Posterior vena cava (tissue), 2 donors: ENCODE measurements around the gene IL23A. TPM values are rescaled to one million over a fixed set of nuclear protein-coding genes. Genes with fewer than 3 reads are reported as not detected.
"Not testable (repeated sequence)": the region's sequence is repeated elsewhere in the genome, so short reads cannot be mapped to it uniquely, and the experiment has no call there.

Experiments
- DNase-seq: peaks from one replicate; pipeline ENCODE4 v3.0.0-alpha.2; 2020; ENCODE audit warnings: low spot score
- intact Hi-C, 2 donors: fragments of 100-400 bp; cut with DNase I; formaldehyde crosslinking; loops; one replicate each; pipeline versions ENCODE4 v1.14.1 to v1.14.2; 2022 to 2023
- total RNA-seq, 2 donors: library from RNA; stranded (reverse); fragmentation: NEBNext Ultra II Directional; extraction: Animal tissue kit (Norgen Biotek cat#: 25700); gene quantifications; one replicate each; pipeline ENCODE4 v1.2.1, GENCODE V29; 2021
- donor health status: DM: yes; HTN: yes; CAD: no.
- donor health status: DM: yes; HTN: yes; CAD: no.

IL23A gene
- total RNA-seq, 2 donors from 2014 or later, result not detected

DNA sequence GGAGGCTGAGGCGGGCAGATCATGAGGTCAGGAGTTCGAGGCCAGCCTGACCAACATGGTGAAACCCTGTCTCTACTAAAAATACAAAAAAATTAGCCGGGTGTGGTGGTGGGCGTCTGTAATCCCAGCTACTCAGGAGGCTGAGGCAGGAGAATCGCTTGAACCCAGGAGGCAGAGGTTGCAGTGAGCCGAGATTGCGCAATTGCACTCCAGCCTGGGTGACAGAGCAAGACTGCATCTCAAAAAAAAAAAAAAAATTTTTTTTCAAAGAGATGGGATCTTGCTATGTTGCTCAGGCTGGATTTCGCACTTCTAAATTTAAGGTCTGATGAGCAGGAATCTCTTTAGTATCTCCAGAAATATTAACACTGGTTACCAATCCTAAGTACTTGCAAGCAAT, 17.1 kb upstream of the IL23A start:
- intact Hi-C loops, DNase-seq: not testable (repeated sequence)

DNA sequence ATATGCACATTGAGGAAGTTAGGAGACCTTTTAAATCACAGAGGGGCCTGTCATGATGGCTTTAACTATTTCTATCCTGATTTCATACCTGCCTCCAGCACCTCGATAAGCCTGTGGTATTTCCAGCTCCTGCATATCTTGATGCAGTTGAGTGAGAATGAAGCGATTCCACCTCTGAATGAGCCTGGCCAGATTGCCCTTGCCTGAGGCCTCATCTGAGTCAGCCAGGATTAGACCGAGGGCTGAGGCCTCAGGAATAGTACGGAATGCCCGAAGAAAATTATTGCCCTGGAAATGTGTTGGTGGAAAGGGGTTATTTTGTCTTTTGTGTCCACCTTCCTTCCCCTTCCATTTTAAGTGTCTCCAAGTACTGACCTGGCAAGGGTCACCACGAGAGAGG, 14.5 kb upstream of the IL23A start:
- intact Hi-C loops, result no loop called here
- no peak for DNase-seq

DNA sequence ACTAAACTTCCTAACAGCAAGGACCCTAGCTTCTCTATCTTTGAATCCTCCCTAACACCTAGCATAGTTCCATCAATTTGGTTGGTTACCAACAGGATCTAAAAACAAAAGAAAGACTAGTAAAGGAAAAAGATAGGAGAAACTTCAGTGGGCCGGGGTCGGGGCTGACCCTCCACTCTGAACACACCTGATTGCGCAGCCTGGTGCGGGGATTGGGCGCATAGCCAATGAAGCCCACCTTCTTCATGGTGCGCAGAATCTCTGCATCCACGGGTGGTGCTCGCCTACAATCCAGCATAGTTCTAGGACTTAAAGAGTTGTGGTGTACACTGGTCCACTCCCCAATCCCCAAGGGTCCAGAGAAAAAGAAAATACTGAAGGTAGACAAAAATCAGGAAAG, 12.6 kb upstream of the IL23A start:
- intact Hi-C loops, result no loop called here

DNA sequence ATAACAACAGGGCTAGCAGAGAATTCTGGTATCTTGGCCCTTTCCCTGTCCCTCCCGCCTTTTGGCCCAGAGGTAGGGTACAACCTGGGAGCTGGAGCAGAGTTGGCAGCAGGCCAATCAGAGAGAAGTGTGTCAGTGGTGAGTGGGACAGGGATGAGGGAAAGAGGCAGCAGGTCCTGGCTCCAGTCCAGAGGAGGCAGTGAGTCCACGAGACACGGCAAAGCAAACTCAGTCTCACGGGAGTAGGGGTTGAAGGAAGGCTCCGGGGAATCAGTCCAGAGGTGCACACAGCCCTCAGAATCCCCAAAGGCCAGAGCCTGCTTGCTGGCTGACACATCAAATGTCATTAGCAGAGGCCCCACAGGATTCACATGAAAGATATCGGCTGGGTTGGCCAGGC, 12.2 kb upstream of the IL23A start:
- no peak for DNase-seq
- intact Hi-C loops, result no loop called here

More for the DNA sequence above, 12.6 kb upstream of the IL23A start:
- no peak for DNase-seq

DNA sequence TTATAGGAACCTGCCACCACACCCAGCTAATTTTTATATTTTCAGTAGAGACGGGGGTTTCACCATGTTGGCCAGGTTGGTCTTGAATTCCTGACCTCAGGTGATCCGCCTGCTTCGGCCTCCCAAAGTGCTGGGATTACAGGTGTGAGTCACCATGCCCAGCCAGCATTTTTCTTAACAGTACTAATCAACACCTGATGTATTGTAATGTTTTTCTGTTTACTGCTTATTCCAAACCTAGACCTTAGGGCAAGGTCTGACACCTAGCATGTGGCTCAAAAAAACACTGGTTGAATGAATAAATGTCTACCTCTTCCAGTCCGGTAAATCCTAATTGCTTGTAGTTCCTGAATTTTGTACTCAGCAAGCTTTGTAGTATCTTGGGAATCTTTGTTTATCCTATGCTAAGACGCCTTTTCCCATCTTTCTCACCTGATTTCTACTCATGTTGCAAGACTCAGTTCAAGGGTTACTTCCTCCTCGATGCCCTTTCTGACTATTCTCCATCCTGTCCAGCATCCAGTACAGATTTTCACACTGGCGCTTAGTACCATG, 7.7 kb upstream of the IL23A start:
- intact Hi-C loops, result no loop called here
- DNase-seq, result no peak

DNA sequence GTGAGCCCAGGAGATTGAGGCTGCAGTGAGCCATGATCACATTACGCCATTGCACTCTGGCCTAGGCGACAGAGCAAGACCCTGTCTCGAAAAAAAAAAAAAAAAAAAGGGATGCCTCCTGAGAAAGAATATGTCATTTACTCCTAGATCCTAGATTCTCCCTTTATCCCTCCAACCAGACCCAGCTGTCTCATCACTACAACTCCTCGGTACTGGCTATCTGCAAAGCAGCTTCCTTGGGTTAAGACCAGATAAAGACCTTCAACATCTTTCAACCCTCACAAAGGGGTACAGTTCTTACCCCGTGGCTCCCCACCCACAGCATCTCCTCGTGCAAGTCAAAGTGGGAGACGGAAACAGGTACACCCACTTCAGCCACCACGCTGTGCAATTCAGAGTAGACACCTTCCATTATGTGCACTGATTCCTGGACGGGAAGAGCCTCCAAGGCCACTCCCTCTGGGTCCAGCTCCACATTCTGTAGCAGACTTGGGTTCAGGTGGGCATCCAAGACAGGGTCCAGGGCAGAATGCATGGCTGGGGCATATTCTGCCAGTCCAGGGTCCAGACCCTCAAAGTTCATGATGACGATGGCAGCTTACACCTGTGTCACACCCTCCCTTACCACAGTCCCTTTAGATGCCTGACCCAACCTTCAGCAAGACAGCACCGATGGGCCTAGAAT, 6.0 kb upstream of the IL23A start:
- intact Hi-C loops, result no loop called here
- DNase-seq, result no peak

DNA sequence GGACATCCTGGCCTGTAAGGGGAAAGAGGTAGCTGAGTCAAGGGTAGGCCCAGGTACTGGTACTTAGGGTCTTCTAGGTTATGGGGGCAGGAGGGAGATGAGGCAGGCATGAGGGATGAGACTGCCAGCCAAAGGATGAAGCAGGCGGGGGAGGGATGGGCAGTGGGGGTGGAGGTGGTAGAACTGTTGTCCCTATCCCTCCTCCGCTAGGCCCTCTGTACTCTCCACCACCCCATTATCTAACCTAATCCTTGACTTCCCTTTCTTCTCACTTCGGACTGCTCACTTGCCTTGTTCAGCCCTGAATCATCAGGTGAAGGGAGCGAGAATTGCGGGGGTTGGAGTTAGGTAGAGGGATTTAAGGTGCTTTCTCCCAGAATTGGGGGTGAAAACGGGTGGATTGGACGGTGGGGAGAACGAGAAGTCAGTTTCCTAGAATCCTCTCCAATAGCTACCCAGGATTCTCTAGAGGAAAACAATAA, 5.4 kb upstream of the IL23A start:
- intact Hi-C loops, result no loop called here
- DNase-seq, result no peak

DNA sequence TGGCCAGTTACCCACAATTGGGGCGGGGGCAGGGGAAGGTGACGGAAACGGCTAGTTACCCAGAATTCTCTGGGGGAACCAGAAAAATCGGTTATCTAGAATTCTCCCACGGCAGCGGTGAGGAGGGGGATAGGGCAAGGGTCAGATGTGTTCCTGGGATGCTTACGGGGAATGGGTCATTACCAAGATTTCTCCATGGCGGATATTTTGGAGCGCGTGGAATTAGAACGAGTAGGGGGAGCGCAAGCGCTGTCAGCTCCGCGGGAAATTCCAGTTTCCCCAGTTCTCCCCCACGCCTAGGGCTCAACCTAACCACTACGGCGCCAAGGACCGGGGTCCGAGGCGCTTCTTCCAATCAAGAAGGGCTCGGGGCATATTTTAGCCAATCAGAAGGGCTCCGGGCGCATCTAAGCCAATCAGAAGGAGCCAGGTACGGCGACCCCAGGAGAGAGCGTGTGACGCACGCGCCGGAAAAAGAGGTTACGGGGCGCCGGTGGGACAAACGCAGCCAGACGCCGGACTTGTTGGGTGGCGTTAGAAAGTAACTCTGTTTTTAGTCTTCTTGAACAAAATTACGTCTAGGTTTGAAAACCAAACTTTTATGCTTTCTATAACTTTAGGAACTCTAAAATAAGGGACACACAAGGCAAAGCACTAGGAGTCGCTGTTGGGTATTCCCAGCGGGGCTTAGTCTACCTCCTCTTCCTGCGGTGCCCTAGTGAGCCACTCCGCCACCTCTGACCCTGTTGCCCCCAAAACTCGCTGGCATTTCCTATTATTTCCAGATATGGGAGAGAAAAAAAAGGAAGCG, 4.8 kb upstream of the IL23A start, which contains the start of gene PAN2:
Gene PAN2, minus strand, starts transcription at position 322 of the 811 bp plus-strand sequence. CDS start 906 bp downstream, outside the sequence.
- peak; percentile 98 for DNase-seq
- intact Hi-C loops, result no loop called here

DNA sequence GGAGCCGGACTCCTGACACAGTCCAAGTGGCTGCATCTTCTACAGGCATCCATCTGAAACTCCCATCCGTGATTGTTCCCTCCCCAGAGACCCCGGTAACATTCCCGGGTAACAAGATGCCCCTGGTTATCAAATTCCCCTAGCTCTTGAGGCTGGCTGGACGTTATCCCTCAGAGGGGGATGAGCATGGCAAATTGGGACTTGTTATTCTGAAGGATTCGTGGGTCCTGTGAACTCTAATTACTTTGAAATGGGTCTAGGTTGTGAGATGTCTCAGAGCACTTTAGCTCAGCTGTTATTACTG, 4.2 kb upstream of the IL23A start:
- no peak for DNase-seq
- intact Hi-C loops, result no loop called here

DNA sequence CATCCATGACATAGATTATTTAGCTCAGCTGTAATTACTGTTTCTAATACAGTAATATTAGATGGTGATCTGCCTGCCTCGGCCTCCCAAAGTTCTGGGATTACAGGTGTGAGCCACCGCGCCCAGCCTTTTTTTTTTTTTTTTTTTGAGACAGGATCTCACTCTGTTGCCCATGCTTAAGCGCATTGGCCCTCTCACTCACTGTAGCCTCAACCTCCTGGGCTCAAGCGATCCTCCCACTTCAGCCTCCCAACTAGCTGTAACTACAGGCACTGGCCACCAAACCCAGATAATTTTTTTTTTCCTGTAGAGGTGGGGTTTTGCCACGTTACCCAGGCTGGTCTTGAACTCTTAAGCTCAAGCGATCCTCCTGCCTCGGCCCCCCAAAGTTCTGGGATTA, 3.2 kb upstream of the IL23A start:
- DNase-seq, intact Hi-C loops: not testable (repeated sequence)

DNA sequence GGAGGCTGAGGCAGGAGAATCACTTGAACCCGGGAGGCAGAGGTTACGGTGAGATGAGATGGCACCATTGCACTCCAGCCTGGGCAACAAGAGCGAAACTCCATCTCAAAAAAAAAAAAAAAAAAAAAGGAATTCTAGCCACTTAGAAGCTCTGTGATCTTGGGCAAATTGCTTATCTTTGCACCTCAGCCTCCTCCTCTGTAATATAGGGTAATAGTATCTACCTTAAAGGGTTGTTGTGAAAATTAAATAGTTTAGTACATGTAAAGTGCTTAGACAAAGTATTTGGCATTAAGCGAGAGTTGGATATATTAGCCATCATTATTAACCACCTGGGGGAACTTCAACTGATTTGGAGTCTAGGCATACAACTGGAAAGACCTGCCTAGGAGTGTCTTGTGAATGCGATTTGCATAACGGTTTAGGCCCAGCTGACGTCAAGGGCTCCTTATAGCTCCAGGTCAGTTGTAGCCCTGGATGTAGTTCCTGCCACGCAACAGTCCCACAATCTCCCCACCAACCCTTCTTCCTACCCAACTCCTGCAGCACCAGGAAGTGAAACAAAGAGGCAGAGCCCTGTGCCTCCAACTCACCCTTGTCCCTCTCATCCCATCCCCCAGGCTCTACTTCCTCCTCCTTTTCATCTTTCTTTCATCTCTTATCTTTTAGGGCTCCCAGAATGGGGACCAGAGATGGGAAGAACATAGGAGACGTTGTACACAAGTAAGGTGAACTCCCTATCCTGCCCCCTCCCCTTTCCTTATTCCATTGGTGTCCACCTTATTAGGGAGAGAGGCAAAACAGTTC, 2.1 kb upstream of the IL23A start:
- no peak for DNase-seq
- intact Hi-C loops, result no loop called here

DNA sequence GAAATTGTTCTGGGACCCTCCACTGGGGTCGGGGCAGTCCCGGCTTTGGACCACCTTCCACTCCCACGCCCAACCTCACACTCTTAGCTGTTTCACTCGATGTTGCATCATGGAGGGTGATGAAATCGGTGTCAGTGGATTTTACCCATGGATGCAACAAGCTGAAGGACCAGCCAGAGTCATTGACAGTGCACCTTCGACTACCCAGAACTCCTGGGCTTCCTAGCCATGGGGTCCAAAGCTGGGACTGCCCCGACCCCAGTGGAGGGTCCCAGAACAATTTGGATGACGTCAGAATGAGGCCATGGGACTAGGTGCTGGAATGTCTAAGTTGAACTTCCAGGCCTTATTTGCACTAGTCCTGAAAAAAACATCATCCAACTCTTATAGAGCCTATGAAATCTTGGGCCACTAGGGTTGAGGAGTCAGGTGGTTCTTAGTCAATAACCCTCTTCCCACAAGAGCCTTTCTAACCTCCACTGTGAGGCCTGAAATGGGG, 882 bp upstream of the IL23A start:
- no peak for DNase-seq
- intact Hi-C loops, result no loop called here

DNA sequence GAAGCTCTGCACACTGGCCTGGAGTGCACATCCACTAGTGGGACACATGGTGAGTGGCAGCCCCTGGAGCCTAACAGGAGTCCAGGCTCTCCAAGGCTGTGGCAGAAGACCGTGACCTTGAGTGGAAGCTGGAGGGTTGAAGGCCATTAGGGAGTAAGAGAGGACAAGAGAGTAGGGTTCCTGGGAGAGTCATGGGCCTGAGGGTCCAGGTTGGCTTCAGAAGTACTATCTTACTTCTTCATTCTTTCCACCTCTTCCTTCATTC, 406 bp downstream of the IL23A start:
- intact Hi-C loops, result no loop called here
- no peak for DNase-seq

DNA sequence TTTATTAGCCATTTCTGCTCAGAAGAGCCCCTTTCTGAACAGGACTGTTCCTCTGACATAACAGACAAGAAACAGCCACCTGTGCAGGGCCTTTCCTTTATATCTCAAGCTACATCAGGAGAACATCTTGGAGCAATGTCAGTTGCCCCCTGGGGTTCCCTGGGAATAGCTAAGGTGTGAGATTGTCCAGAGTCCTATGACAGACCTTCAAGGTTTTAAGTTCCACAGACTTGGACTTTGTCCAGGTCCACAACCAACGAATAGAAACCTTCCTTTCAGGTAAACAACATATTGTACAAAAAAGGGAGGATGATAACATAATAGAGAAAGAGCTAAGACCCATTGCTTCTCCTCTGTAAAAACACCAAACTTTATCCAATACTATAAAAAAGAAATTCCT, 2.9 kb downstream of the IL23A start:
- intact Hi-C loops, result no loop called here
- no peak for DNase-seq

DNA sequence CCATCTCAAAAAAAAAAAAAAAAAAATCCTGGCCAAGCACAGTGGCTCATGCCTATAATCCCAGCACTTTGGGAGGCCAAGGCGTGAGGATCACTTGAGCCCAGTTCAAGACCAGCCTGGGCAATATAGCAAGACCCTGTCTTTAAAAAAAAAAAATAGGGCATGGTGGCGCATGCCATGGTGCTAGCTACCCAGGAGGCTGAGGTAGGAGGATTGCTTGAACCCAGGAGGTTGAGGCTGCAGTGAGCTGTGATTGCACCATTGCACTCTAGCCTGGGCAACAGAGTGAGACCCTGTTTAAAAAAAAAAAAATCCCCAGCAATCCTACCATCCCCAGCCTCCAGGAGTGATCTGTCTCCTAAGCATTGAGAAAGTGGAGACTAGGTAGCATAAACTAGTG, 3.6 kb downstream of the IL23A start:
- DNase-seq, intact Hi-C loops: not testable (repeated sequence)

DNA sequence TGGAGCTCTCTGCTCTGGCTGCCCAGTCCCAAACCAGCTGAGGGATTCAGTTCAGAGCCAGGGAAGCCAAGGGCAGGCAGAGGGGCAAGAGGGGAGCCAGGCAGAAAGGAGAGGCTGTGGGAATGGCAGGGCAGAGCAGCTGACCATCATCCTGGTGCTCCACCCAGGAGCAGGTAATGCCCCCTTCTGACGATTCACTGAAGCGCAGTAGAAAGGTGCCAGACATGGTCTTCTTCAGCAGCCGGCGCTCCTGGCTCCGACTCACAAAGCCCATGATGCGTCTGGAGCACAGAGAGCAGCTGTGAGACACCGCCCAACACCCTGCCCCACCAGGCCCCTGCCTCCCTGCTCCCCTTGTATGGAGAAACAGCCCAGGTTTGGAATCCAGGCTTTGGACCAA, 8.0 kb downstream of the IL23A start:
- intact Hi-C loops, result no loop called here
- DNase-seq, result no peak

DNA sequence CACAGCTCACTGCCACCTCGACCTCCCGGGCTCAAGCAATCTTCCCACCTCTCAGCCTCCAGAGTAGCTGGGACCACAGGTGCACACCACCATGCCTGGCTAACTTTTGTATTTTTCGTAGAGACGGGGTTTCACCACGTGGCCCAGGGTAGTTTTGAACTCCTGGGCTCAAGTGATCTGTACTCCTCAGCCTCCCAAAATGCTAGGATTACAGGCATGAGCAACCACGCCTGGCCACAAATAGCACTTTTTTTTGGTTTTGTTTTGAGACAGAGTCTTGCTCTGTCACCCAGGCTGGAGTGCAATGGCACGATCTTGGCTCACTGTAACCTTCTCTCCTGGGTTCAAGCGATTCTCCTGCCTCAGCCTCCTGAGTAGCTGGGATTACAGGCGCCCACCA, 8.6 kb downstream of the IL23A start:
- intact Hi-C loops, DNase-seq: not testable (repeated sequence)

DNA sequence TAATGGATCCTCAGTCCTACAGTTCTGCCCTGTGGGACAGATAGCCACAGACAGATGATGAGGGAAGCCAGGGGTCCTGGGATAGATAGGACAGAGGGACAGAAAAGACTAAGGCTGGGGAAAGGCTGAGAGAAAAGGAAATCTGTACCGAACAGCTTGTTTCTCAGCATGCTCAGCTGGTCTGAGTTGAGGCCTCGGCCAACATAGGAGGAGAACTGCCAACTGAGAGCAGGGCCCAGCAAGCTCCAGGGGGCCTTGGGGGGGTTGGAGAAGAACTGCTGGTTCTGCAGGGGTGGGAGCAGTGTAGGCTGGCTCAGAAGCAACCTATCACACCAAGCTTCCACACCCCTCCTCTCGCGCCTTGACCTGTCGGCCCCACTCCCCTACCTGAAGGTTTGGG, 10.1 kb downstream of the IL23A start:
- no peak for DNase-seq

DNA sequence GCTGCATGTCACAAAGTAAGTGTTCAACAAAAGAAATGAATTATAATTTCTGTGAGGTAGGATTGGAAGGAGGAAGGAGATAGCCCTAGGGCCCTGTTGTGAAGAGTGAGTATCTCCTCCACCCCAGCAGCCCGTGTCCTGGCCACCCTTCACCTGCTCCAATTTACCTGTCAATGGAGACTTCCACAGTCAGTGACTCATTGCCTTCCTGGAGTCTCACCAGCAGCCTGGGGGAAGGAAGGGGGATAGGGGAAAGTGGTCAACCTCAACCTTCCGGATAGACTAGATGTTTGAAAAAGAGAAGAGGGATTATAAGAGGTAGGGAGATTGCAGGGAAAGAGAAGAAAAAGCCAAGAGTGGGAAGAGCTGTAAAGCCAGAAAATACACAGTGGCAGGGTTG, 12.0 kb downstream of the IL23A start:
- peak; percentile 24 for DNase-seq
- intact Hi-C loops, result loop anchor here in 1 of 2 donors (10.0 kb wide), 1 partner anchor 104 kb away; the partner anchor contains the start of gene MIP

More for the DNA sequence above, 10.1 kb downstream of the IL23A start:
- intact Hi-C loops, result no loop called here

DNA sequence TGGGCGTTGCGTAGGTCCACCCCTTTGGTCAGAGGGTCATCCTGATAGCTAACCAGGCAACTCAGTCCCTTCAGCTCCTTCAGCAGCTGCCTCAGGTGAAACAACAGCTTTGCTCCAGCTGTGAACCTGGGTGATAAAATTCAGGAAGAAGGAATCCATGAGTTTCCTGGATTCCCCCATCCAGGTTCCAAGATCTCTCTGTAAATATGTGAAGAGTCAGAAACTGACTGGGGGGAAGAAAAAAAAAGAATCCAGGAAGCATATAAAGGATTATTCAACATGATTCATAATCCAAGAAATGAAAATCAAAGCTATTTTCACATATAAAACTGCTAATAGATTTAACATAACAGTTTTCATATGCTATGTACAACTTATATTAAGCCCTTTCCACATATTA, 12.6 kb downstream of the IL23A start:
- DNase-seq, result no peak
- intact Hi-C loops, result loop anchor here in 1 of 2 donors (10.0 kb wide), 1 partner anchor 103 kb away; the partner anchor contains the start of gene MIP
